AG10803 (cell line): ENCODE results near the gene SRMS.

Experiments used
- DNase-seq: peaks from one replicate; pipeline ENCODE4 v3.0.0; 2010; ENCODE audit warnings: low read depth
- H3K4me3 ChIP-seq: 2 replicates; pipeline ENCODE4 v1.5.1; 2011; ENCODE audit warnings: mild to moderate bottlenecking, low read length, control low read depth
- CTCF ChIP-seq: conservative IDR thresholded peaks from 2 replicates; pipeline ENCODE4 v1.5.1; 2011; ENCODE audit warnings: mild to moderate bottlenecking, low read length, control low read depth, inconsistent platforms

SRMS gene

GRCh38 chr20:63502671-63503172 lies 44.8 kb downstream of the SRMS start:
- no peak for DNase-seq
- no peak overlapping the region for H3K4me3 ChIP-seq
- no peak for TF ChIP-seq CTCF

- TF ChIP-seq CTCF = no peak
- DNase-seq = no peak
- H3K4me3 ChIP-seq = no peak overlapping the region
Observed at GRCh38 chr20:63501818-63502670, 45.5 kb downstream of the SRMS start.

GRCh38 chr20:63500902-63501817 lies 46.4 kb downstream of the SRMS start:
- DNase-seq = no peak
- no peak for TF ChIP-seq CTCF
- no peak overlapping the region for H3K4me3 ChIP-seq

- TF ChIP-seq CTCF = no peak
- H3K4me3 ChIP-seq = no peak overlapping the region
- DNase-seq = no peak
Observed at GRCh38 chr20:63500151-63500901, 47.2 kb downstream of the SRMS start.

GRCh38 chr20:63499338-63499969 lies 48.1 kb downstream of the SRMS start:
- DNase-seq = no peak
- TF ChIP-seq CTCF = no peak
- H3K4me3 ChIP-seq = no peak overlapping the region

GRCh38 chr20:63498960-63499337 lies 48.6 kb downstream of the SRMS start, which contains the start of gene EEF1A2:
EEF1A2 (minus strand) TSS chr20:63499083; CDS start chr20:63497763, 1,320 bp downstream.
- H3K4me3 ChIP-seq = no peak within 1 kb of the TSS
- TF ChIP-seq CTCF = no peak
- no peak for DNase-seq
